Activated CD4-positive, alpha-beta T cell treated with anti-CD3 and anti-CD28 coated beads for 48 hours (primary cell): Measurements from ENCODE around the gene ZNF19.

Experiments used
- DNase-seq: peaks from one replicate; pipeline ENCODE4 v3.0.0-alpha.2; 2020

The ZNF19 gene

DNA sequence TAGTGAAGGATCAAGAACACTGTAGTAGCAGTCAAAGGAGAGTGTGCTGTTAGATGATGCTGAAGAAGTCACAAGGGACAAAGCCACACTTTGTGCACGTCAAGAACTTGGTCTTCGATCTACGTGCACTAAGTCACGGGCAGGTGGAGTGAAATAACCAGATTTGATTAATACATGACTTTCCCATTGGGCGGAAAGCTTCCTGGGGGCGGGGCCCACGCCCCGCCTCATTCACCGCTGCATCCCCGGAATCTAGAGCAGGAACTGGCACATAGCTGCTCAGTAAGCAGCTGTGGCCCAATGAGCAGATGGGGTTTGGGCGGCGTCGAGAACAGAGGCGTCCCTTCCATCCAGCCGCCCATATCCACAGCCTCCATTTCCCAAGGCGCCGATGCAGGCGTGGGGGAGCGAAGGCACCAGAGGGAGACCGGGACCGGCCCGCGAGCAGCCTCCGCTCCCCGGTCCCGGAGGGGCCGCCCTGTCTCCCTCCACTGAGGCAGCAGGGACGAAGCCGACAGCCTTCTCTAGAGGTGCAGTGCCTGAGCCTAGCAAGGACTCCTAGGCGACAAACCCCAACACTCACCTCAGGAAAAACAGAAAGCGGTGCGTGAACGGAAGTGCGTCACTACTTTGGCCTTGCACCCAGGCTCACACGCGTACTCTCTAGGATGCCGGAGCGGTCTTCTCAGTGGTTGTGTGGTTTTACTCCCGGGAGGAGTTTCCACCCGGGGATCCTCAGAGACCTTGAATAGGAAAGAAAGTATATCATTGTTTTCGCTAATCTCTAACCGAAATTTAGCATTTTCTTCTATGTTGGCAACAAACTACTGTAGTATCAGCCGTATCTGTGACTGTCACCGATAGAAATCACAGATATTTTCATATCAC is 4.9 kb downstream of the ZNF19 start:
- DNase-seq: peak; percentile 84

DNA sequence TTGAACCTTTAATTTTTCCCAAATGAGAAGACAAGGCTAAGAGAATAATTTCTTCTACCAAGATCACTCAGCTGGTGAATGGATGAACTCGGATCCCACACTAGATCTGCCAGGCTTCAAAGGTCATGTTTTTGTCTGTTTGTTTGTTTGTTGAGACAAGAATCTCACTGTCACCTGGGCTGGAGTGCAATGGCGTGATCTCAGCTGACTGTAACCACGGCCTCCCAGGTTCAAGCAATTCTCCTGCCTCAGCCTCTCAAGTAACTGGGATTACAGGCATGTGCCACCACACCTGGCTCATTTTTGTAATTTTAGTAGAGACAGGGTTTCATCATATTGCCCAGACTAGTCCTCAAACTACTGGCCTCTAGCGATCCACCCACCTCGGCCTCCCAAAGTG is 6.6 kb downstream of the ZNF19 start:
- DNase-seq: no peak

DNA sequence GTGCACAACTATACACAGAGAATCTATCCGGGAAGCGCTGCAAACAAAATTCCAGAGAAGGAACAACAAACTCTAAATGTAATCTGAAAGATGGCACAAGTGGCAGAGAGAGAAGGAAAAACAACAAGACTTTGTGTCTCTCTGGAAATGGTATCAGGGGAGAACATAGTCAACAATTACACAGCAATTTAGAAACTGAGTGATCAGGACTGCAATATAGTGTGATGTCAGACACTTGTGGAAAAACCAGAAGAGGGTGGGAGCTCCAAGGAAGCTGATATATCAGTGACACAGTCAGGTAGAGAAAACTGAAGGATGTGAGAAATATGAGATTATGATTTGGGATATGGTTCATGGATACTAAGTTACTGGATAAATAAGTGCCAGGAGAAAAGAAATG is 8.2 kb downstream of the ZNF19 start:
- no peak for DNase-seq

DNA sequence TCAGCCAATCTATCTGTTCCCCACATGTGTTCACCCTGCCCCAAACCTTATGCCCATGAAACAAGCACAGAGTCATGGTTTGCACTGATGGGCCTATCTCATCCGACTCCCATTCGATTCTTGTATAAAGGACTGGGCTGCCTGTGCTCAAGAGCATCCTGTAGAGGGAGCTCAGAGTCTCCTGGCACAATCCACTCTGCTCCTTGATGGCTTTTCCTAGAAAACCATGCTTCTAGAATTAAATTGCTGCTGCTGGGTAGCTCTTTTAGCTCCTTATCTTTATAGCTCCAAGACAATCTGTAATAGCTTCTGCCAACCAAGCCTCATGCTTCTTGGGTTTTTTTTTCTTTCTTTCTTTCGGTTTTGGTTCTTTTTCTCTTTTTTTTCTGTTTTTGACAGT is 9.7 kb downstream of the ZNF19 start:
- no peak for DNase-seq

DNA sequence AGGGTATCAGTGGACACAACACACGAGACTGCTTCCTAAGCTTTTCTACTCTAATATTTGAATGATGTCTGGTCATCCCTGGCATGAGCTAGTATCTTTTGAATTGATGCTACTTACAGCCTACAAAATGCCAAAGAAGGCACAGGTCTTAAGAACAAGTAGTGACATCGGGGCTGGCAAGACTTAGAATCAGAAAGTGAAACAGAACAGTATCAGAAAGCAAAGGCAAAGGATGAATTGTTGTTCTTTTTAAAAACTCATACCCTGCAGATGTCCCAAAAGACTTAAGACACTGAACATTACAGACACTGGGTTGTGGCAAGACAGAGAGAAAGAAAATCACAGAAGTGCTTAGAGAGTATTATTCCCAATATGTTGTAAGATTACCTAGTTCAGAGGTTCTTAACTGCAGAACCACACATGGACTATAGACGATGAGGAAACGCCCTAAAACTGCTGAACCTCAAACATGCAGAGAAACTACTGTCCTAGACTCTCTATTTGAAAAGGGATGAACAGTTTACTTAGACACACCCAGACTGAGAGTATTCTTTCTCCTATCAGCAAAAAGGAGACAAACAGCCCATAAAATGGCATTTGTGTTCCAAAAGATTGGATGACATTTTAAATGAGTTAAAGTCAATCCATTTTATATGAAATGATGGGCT is 12.5 kb downstream of the ZNF19 start:
- no peak for DNase-seq

DNA sequence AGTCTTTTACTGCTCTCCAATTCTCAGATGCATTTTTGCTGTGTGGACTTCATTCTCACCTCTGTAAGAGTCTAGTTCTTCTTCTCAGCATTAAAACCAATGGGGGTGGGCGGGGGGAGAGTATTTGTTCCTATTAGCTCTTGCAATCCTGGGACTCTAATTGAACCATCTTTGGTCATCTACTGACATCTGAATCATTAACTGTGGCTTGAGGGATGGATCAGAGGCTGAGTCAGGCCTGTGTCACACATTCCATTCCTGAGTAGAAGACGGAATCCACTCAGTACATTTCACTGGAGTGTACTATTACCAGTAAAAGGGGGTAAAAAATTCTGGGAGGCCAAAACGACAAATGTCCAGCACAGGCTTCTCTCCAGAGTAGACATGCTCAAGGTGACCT is 14.3 kb downstream of the ZNF19 start:
- no peak for DNase-seq

DNA sequence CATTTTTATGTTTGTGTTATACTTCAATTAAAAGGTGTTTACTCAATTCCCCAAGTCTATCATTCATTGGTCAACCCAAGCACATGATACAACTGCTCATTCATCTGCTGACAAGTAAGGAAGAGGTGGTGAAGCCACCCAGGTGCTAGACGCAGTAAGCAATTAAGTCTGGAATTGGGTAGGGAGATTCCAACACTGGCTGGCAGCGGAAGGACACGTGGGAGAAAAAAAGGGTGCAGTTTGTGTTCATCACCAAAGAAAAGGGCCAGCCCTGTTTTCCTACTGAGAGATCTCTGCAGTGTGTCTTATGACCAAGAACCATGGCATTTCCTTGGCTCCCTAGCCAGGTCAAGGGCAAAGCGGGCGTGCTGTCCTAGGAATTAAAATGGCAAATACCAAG is 15.2 kb downstream of the ZNF19 start:
- DNase-seq: no peak

DNA sequence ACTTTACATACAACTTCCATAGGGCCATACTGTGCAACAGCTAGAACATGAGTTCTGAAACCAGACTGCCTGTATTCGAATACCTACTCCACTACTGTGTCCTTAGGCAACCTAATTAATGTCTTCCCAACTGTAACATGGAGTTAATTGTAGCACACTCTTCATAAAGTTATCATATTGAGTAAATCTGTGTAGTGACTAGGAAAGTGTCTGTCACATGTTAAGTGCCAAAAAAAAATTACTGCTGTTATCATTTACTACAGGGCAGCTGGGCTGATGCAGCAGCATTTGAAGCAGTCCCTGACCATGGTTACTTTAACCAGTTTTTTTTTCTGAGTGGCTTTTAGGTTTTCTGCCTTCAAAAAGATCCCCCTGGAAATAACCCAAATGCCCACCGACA is 16.2 kb downstream of the ZNF19 start:
- DNase-seq: no peak

DNA sequence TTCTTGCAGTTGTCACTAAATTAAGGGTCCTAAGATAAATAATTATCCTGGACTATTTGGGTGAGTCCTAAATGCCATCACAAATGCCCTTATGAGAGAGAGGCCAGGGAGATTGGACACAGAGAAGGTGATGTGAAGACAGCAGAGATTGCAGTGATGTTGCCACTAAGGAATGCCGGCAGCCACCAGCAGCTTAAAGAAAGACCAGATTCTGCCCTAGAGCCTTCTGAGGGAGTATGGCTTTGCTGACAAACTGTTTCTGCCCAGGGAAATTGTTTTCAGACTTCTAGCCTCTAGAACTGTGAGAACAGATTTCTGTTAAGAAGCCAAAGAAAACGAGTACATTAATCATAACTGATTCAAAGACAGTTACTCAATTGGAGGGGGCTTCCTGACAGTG is 17.1 kb downstream of the ZNF19 start:
- DNase-seq: no peak

DNA sequence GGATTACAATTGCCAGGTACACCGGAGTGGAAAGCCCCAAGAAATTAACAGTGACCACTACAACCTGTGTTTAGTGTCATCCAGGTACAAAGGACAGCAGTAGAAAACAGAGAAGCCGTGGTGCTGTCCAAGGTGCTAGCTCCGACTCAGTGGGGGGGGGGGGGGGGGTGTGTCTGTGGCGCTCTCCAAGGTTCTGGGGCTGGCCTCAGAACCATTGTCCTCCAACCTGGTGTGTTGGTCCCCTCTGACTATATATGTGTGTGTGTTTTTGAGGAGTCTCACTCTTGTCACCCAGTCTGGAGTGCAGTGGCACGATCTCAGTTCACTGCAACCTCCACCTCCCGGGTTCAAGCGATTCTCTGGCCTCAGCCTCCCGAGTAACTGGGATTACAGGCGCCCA is 21.3 kb downstream of the ZNF19 start:
- peak; percentile 50 for DNase-seq

DNA sequence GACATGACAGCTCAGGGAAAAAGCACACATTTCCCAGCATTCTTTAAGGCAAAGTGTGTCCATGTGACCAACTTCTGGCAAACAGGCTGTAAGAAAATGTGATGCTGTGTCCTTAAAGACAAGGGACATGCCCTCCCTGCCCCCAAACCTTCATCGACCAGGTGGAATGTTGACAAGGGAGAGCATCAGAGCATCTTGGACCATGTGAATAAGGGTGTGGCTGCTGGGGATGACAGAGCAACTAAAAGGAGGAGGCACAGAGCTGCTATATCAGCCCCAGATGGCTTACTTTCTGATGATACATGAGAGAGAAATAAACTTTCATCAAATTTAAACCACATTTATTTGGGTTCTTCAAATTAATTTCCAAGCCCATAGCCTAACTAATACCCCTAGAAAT is 24.9 kb downstream of the ZNF19 start:
- DNase-seq: no peak

DNA sequence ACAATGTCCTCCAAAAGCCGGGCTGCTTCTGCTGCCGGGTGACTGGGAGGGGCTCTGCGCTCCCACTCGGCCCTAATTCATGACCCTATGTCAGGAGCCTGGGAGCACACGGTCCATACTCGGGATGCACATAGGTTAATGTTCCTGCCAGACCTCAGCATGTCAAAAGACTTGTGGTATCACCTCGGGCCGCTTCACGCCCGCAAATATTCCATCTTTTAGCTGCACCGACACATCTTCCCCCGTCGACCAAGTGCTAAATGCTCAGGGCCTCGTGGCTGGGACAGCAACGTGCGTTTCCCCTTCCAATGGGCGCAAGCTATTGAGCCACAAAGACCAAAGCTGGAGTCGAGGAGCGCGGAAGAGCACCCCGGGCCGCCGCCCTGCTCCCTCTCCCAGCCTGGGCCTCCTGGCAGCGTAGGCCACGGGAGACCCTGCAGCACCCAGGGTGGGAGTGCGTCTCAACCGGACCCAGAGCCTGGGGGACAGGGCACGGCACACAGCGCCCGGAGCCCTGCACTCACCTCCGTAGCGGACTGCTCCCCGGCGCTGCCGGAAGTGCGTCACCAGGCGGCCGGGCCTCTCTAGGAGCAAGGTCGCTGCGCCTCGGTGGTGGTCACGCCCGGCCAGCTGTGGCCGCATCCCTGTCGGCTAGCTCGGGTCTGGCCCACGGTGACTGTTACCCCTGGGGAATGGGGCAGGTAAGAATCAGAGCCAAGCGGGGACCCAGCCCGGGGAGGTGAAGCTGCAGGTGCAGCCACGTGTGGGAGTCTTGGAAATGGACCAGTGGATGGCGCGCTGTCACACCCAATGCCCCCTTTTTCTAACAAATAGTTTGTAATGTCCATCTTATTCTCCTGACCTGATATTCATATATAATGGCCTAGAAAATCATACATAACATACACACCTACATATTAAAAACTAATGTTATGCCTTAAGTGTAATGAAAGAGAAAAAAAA is 27.2 kb downstream of the ZNF19 start, which contains the start of gene ZNF23:
TSS of gene ZNF23 (minus strand) at position 562 of the 963 bp plus-strand sequence. CDS start 5,451 bp downstream, outside the sequence.
- DNase-seq: peak; percentile 85

DNA sequence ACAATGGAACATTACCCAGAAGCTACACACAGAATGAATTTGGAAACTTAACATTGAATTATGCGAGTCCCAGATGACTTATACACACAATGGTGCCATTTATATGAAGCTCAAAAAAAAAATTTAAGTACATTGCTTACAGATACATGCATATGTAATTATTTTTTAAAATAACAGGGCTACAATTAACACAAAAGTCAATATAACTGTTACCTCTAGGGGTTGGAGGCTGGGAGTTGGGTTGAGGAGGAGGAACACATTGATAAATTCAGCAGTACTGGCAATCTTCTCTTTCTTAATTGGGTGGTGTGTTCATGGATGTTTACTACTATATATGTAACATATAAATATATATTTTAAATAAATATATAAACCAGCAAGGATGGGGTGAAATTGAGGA is 28.2 kb downstream of the ZNF19 start:
- DNase-seq: no peak

DNA sequence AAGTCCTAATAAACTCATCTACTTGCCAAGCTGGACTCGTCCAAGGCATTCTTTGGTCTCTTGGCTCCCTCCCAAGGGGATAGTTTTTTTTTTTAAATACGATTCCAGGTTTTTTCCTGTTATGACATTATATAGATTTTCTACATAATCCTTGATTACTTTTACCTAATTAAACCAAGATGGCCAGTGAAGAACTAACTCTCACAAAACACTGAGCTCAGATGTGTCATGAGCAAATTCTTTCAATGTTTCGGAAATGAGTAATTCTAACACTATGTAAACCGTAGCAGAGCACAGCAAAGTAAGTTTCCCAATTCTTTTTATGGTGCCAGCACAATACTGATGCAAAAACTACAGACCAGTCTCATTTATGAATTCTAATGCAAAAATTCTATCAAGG is 28.9 kb downstream of the ZNF19 start:
- no peak for DNase-seq

DNA sequence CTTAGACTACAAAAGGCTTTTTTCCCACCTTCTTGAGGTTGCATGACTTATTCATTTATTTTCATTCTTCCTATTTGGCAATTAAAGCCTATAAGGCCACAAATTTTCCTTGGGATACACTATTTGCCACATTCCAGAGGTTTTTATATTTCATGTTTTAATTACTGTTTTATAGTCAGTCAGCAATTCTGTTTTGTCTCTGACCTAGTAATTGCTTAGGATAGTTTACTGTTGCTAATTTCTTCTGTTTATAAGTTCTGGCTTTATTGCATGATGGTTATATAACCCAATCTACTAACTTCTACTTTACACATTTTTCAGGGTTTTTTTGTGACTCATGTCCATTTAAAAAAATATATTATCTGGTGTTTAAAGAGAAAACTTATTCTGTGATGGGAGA is 29.6 kb downstream of the ZNF19 start:
- no peak for DNase-seq

DNA sequence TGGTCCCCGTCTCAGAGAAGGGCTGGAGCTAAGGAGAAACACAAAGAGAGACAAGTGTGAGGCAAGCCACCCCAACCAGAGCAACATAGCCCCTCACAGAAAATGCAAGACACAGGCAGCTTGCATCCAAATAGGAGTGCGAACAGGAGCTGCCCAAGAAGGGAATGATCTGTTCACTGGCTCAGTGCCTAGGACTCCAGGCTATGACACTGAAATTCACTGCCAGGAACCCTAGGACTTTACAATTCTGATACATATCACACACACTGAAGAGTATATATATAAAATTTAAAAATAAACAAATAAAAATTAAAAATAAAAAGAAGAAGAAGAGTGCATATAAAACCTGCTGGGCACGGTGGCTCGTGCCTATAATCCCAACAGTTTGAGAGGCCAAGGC is 32.3 kb downstream of the ZNF19 start:
- DNase-seq: no peak

DNA sequence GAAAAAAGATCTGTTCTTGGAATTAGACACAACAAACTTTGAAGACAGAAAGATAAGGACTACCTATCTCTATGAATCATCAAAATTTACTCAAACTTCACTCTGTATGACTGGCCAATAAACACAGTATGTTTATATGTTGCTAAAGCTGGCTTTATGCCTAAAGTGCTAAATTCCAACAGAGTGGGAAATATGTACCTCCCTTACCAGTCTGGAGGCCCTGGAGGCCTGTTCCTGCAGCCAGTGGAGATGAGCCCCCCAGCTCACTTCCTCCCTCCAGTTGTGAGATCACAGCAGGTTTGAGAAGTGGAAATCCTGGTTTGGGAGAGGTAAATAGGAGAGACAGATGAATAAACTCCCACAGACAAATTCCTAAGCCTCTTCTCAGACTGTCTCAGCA is 36.1 kb downstream of the ZNF19 start:
- no peak for DNase-seq

DNA sequence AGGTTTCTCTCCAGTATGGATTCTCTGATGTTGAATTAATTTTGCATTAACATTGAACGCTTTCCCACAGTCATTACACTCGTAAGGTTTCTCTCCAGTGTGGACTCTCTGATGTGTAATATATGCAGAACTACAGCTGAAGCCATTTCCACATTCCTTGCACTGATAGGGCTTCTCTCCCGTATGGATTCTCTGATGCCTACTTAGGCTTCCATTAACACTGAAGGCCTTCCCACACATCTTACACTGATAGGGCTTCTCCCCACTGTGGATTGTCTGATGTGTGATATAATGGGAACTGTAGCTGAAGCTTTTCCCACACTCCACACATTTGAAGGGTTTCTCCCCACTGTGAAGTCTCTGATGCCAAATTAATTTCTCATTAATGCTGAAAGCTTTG is 40.1 kb downstream of the ZNF19 start:
- no peak for DNase-seq

DNA sequence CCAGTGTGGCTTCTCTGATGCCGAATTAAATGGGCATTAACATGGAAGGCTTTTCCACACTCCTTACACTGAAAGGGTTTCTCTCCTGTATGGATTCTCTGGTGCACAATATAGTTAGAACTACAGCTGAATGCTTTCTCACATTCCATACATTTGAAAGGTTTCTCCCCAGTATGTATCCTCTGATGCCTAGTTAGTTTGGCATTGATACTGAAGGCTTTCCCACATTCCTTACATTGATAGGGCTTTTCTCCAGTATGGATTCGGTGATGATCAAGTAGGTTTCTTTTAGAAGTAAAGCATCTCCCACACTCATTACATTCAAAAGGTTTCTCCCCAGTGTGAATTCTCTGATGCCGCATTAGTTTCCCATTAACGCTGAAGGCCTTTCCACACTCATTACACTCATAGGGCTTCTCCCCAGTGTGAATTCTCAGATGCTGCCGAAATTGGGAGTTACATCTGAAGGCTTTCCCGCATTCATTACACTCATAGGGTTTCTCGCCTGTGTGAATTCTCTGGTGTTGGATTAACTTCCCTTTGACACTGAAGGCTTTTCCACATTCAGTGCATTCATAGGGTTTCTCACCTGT is 40.8 kb downstream of the ZNF19 start:
- DNase-seq: no peak

DNA sequence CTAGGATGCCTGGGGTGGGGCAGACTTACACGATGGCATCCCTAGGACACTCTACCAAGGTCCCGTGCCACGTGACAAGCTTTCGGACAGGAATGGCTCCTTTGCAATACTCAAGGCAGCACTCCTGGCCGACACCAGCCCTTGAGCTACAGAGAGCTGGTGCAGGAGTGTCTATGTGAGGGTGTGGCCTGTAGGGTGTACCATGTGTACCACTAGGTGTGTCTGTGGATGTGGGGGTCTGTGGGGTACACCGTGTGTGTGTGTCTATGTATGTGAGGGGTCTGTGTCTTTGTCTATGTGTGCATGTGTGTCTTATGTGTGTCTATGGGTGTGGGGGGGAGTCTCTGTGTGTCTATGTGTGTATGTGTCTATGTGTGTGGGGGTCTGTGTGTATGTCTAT is 45.4 kb downstream of the ZNF19 start:
- DNase-seq: no peak

DNA sequence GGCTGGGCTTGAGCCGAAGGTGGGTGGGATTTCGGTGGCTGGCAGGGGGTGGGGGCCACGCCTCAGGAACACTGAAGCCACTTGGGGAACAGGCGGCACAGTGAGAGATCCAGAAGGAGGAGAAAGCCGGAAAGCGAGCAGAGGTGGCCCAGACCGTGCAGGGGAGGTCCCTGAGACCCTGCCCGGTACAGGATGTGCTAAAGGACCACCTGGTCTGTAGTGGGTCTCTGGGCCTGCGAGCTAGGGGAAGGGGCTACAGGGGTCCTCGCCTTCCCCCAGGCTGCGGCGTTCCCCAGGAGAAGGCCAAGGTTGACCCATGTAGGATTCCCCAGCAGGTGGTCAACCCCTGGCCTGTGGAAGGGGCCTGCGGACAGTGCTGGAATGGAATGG is 47.1 kb downstream of the ZNF19 start, which contains the start of gene TLE7:
TSS of gene TLE7 (minus strand) at position 4 of the 390 bp plus-strand sequence. CDS start 8,730 bp downstream, outside the sequence.
- no peak for DNase-seq

DNA sequence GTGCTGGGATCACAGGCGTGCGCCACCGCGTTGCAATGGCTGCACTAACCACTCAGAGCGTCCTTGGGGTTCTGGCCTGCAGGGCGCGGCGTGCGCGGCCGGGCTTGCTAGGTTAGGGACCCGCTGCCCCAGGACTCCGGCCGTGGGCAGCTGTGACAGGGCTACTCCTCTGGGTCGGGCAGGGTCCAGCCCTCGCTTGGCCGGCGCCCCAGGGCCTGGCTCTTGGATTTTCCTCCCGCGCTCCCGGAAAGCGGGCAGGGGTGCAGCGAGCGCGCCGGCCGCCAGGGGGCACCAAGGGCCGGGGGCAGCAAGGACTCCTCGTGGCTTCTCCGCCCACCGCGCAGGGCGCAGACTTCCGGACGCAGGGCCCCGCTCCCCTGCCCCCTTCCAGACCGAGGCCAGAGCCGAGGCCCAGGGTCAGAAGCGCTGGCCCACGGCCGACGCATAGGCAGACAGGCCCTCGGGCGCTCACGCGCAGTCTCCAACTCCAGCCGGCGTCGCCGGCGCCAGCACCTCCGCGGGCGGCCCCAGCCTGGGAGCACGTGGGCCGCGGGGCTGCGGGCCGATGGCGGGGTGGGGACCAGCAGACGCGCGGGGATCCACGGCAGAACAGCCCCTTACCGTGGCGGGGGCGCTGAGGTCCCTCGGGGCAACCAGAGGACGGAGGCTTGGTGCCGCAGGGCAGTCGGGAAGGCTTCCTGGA is 47.6 kb downstream of the ZNF19 start:
- peak; percentile 61 for DNase-seq
